NT2/D1 (cell line): ENCODE data around the gene MTHFSD.

ENCODE experiments used
- SUZ12 ChIP-seq: IDR thresholded peaks from 2 replicates; pipeline ENCODE4 v1.6.1; 2011; ENCODE audit not compliant: insufficient read length, insufficient read depth; ENCODE audit errors: extremely low read depth
- YY1 ChIP-seq: IDR thresholded peaks from 2 replicates; pipeline ENCODE4 v1.6.1; 2011; ENCODE audit not compliant: insufficient read length, insufficient read depth

DNA sequence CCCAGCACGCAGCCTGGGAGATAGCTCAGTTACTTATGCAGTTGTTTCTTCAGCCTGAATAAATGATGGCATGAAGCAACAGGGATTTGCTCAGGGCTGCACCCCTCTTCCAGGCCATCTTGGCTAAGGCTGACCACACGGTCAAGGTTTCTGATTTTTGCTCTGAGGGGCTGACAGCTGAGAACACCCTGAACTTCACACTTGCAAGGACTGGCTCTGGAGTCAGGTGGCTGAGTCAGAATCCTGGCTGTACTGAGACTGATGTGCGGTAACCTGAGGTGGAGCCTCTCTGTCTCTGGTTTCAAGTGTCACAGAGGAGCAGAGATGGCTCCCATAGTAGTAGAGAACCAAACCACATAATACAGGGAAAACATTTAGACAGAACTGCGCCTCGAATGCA, 4.8 kb downstream of the MTHFSD start:
- TF ChIP-seq SUZ12 (no peak), YY1 (no peak)
